Stomach (tissue), 4 donors: ENCODE measurements around the gene FGD3.

Experiments
- CTCF ChIP-seq, 7 experiments: fragments of 450-650 bp in 4 of 7; fragments of 200-600 bp in 3 of 7; sonication (generic) in 3 of 7; IDR thresholded peaks; one replicate each; pipeline ENCODE4 v1.5.1; 2016 to 2019; ENCODE audit warnings: antibody characterized with exemption in 7 of 7, control low read depth in 2 of 7, mild to moderate bottlenecking in 1 of 7
- POLR2A ChIP-seq, 4 donors: fragments of 450-650 bp; IDR thresholded peaks; one replicate each; pipeline ENCODE4 v1.6.1; 2016; ENCODE audit warnings: antibody characterized with exemption in 4 of 4, control low read depth in 2 of 4, mild to moderate bottlenecking in 1 of 4, moderate library complexity in 1 of 4

GRCh38 chr9:93010056-93010455 is 62.7 kb downstream of the FGD3 start:
- no peak for TF ChIP-seq CTCF (IDR thresholded peaks at IDR 0.05)
- no peak for TF ChIP-seq POLR2A (IDR thresholded peaks at IDR 0.05)
